ENCODE measurements around the gene PTPRC.
A peak's percentile ranks its signal among the peaks of the same experiment; 100 is the strongest.

PTPRC gene

DNA sequence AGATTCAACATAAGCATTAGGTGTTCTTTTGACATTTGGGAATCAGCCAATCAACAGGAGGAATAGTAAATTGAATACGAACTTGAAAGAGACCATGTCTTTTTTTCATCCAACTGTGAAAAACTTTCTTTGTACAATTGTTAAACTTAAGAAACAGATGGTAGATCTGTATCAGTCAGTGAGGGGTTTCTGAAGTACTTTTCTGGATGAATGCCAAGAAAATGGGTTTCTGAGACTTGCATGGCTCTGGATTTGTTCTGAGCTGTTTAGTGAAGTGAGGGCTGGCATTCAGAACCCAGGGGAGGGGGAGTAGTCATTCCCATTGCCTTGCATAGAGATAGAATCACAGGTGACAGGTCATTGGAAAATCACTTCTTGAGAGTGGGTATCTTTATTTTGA is 37.4 kb downstream of the PTPRC start:
- no peak for DNase-seq (ENCODE audit: low spot score)

- no peak for DNase-seq (ENCODE audit: low spot score)
Observed at GRCh38 chr1:198677027-198677426, 38.2 kb downstream of the PTPRC start.

- no peak for DNase-seq (ENCODE audit: low spot score)
Observed at GRCh38 chr1:198677871-198678270, 39.0 kb downstream of the PTPRC start.

DNA sequence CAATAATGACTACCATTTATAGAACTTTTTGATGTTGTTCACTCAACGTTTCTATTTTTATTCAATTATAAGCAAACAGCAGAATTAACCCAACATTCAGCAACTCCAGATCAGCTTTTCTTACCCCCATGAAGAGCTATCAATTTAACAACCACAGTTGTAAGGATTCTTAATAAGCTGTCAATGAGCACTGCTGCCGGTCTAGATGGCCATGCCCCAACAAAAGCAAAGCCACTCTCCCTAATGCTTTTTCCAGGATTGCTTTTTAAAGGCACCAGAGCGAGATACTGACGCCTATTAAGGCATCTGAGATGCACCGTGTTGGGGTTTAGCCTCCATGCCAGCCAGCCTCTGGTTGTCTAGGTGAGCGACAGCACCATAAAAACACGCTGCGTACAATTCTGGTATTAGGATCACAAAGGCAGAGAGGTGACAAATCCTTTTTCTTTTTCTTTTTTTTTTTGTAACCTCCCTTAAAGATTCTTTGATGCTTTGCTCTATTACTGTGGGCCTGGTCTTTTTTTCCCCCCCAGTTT is 39.5 kb downstream of the PTPRC start:
- DNase-seq (ENCODE audit: low spot score): peak; percentile 82

DNA sequence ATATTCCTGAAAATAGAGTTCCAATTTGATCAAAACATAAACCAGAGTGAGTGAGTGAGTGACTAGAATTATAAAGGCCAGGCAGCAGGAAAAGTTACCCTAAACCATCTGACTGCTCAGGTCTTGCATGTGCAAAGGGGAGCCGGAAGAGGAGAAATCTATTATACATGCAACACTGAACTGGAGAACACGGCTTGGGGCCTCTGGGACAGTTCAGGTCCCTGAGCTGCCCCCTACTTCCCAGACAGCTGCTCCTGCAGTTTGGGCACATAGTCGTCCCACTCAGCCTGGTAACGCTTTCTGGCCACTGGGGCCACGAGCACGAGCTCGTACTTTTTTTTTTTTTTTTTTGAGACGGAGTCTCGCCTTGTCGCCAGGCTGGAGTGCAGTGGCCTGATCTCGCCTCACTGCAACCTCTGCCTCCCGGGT is 40.1 kb downstream of the PTPRC start:
- DNase-seq (ENCODE audit: low spot score): peak; percentile 53

- DNase-seq (ENCODE audit: low spot score): peak; percentile 50
Observed at GRCh38 chr1:198679535-198680173, 40.8 kb downstream of the PTPRC start.

GRCh38 chr1:198680174-198680875 is 41.5 kb downstream of the PTPRC start:
- DNase-seq (ENCODE audit: low spot score): no peak

DNA sequence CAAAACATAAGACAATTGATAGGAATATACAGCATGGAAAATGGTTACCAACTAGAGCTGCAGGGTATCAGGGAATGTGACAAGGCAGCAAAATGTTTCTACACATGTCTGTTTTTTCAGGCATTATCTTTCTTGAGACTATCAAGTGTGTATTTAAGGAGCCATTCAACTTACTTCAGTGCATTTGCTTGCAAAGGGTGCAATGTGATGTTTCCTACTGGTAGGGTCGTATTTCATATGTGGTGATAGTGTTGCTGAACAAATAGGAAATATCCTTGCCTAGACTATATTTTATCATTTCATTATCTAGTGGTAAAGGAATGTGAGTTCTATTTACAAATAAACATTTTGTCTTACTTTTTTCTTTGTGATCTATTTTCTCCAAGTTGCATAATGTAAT is 42.4 kb downstream of the PTPRC start:
- peak; percentile 46 for DNase-seq (ENCODE audit: low spot score)

- DNase-seq (ENCODE audit: low spot score): peak; percentile 95
Observed at GRCh38 chr1:198681831-198682759, 43.3 kb downstream of the PTPRC start.

DNA sequence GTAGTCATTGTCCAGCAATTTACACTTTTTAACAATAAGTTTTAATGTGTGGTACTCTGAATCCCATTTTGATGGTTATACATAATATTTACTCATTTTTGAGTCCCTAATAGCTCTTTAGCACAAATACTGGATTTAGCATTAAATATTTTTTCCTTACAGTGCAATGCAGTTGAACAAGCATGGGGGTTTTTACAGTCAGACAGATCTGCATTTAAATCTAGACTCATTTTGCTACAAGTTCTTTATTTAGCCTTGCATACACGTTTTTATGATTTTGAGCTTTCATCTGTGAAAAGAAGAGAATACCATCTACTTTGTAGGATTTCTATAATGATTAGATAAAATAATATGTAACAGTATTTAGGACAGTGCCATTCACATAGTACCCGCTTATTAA is 44.0 kb downstream of the PTPRC start:
- DNase-seq (ENCODE audit: low spot score): no peak

DNA sequence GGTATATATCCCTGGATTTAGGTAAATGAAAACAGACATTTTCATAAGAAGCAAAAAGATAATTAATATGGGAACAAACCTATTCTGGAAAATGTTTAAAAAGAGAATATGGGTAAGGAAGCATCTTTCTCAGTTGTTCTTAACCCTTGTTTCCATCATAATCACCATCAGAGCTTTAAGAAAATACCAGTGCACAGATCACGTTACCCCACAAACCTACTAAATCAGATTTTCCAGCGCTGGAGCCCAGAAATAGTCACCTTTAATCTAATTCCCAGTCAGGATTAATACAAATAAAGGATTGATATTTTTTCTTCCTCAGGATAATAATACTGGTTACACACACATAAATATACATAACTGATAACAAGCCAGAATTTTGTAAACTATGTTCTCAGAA is 44.6 kb downstream of the PTPRC start:
- no peak for DNase-seq (ENCODE audit: low spot score)

DNA sequence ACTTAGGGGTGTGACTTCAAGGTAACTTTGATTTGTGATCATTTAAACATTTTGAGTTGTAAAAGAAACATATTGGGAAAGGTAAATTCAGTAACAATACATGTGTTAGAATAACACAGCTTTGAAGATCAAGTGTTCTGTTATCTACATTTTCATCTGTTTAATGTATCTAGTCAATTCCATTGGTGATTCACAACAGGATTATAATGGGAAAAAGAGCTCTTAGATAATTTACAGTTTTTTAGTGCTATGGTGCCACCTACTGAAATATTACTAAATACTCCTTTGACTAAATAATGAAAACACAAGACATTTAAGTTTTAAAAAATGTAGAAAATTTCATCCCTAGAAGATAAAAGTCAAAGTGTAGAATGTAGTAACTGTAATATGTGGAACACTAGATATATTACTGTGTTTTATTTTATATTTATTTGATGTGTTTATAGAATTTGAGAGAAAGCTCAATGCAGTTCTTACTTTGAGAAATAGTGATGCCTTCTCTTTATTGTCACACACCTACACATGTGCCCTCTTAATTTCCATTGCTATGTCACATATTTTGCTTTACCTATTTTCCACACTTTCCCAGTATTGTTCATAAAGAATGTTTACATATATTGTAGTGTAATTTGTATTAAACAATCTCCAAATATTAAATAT is 47.4 kb downstream of the PTPRC start:
- peak; percentile 47 for DNase-seq (ENCODE audit: low spot score)

GRCh38 chr1:198687429-198687828 is 48.6 kb downstream of the PTPRC start:
- no peak for DNase-seq (ENCODE audit: low spot score)

DNA sequence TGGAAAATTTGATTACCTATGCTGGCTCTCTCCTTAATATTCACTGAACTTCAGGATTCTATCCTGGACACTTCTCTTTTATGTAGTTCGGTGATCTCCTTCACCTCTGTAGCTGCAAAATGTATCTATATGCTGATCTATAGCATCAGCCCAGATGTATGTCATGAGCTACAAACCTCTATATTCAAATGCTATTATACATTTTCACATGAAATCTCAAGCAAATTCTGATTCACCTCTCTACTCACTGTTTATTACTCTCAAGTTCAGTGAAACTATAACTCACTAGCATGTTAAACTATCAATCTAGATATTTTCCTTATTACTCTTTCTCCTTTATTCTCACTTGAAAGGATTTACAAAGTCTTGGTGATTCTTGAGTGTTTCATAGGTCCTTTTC is 52.2 kb downstream of the PTPRC start:
- DNase-seq (ENCODE audit: low spot score): no peak

- DNase-seq (ENCODE audit: low spot score): no peak
Observed at GRCh38 chr1:198693321-198693720, 54.5 kb downstream of the PTPRC start.

DNA sequence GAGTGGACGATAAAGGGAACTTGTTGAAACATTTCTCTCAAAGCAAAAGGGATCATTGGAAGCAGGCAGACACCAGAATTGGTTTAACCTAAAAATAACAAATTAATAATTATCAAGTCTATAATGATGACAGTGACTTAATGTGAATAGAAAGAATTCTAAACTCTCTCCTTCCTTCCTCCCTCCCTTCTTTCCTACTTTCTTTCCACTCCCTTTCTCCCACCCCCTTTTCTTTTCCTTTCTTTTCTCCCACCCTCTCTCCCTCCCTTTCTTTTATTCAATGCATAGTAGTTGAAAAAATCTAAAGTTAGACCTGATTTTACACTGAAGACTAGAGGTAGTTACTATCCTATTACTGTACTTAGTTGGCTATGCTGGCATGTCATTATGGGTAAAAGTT is 55.7 kb downstream of the PTPRC start:
- DNase-seq (ENCODE audit: low spot score): no peak

DNA sequence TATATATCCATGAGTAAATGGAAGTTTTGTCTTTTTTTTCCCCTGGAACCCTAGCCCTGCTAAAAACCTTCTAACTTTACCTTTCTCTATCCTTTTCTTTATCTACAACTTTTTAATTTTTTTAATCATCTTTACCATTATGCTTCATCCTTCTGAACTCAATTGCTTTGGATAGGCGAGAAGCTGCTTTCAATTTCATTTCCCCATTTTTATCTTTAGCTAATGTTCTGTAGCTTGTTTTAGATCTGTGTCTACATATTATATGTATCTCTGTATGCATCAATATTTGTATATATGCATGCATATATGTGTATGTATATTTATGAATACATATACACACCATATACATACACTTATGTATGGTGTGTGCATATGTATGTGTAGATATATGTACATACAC is 57.4 kb downstream of the PTPRC start:
- no peak for DNase-seq (ENCODE audit: low spot score)

DNA sequence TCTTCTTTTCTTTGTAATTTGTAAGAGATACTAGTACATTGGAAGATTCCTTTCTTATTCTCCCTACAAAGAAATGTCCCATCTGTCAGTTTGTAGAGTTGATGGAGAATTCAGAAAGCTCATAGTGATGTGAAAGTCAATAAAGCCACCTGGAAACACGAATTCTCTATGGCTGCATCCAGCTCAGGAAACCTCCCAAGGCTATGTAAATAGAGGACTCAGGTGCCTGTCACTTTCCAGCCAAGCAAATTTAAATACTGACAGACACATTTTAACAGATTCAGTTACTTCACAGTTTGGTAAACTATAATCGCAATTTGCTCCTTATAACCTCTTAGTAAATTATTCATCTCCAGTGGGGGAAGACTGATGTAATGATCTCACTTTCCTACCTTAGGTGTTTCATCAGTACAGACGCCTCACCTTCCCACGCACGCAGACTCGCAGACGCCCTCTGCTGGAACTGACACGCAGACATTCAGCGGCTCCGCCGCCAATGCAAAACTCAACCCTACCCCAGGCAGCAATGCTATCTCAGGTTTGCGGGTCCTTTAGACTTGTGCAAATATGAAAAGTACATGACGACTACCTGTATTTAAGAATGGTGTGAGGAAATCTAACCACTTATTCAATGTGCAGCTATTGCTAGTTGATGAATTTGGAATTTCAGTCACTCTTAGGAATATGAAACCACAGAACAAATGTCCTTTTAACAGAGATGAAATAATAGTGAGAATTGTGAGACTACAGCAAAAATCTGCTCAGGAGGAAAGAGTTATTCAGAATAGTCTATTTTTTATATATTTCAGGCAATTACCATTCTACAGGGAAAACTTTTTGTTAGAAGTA is 60.6 kb downstream of the PTPRC start:
- peak; percentile 69 for DNase-seq (ENCODE audit: low spot score)

- DNase-seq (ENCODE audit: low spot score): no peak
Observed at GRCh38 chr1:198700016-198700392, 61.2 kb downstream of the PTPRC start.

DNA sequence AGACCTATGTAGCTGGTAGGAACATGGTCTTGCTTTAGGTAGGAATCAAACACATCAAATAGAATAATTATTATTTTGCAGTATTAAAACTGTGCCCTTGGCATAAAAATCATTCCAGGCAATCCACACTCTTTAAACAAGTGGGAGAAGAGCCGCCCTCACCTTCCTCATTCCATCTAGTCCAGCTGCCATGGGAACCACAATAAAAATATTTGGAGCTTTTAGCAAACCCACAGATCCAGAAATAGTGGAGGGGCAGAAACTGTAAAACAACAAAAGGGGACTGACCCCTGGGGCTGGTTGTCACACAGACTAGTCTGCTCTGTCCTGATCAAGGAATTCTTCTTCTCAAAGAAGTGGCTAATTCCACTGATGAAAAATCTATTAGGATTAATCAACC is 61.6 kb downstream of the PTPRC start:
- no peak for DNase-seq (ENCODE audit: low spot score)

DNA sequence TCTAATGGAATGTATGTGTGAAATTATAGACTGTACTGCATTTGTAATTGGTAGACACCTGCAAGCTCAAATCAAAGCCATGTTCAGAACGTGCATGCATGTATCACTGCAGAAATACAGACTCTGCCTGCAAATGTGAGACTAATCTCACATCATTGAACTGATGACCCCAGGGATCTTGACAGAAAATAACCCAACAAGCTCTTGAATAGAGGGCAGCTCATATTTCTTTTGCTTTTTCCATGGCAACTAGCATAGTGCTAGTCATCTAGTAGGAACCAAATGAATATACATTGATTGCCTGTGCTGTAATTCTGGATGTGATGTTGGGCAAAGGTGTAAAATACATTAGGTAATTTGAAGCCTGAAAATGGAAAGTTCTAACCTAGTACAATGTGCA is 62.4 kb downstream of the PTPRC start:
- no peak for DNase-seq (ENCODE audit: low spot score)
